HG03103 (cell line): ENCODE measurements around the gene FAM53B.
A peak's percentile ranks its signal among the peaks of the same experiment; 100 is the strongest.

Source experiments
- ATAC-seq: cut with Tn5 transposase; IDR thresholded peaks from one replicate; pipeline ENCODE4 v1.9.1; 2021; ENCODE audit warnings: low read depth; ENCODE audit not compliant: unreplicated experiment

FAM53B gene

DNA sequence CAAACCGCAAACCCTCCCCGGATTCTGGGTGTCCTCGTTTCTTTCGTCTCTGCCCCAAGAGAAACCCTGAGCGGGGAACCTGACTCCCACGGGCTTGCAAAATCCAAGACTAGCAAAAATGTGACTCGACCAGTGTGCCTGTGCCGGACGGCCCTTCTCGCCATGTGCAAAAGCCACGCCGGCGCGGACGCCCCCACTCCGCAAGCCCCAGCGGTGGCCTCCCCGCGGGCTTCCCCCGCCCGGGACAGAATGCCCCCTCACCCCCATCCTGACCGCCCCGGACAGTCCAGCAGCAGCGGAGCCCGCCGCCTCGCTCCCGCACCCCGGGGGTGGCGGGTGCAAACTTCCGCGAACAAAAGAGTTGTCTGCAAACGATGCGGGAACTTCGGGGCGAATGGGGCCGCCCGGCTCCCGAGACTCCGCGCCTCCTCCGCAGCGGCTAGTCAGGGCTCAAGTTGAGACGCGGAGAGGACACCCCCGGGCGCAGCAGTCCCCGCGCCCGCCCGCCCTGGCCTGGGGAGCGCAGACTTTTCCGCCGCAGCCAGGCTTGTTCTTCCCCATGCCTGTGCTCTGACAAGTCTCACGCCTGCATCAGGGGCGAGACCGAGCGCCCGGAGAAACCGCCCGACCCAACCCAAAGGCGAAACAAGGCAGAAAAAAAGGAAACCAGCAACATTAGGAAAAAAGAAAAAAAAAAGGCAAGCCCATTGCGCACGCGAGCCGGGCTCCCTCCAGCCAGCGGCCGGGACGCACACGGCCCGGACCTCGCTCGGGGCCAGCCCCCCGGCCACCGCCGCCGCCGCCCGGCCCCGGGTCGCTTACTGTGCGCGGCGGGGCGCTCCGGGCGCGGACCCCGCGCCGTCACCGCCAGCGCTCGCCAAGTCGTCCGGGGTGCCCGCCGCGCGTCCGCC lies 732 bp downstream of the FAM53B start:
- no peak for ATAC-seq

GRCh38 chr10:124742413-124743190 lies 1.6 kb downstream of the FAM53B start:
- no peak for ATAC-seq

GRCh38 chr10:124741922-124742412 lies 2.2 kb downstream of the FAM53B start:
- no peak for ATAC-seq

- ATAC-seq = peak; percentile 38
These were observed 2.8 kb downstream of the FAM53B start for GRCh38 chr10:124741281-124741921.

DNA sequence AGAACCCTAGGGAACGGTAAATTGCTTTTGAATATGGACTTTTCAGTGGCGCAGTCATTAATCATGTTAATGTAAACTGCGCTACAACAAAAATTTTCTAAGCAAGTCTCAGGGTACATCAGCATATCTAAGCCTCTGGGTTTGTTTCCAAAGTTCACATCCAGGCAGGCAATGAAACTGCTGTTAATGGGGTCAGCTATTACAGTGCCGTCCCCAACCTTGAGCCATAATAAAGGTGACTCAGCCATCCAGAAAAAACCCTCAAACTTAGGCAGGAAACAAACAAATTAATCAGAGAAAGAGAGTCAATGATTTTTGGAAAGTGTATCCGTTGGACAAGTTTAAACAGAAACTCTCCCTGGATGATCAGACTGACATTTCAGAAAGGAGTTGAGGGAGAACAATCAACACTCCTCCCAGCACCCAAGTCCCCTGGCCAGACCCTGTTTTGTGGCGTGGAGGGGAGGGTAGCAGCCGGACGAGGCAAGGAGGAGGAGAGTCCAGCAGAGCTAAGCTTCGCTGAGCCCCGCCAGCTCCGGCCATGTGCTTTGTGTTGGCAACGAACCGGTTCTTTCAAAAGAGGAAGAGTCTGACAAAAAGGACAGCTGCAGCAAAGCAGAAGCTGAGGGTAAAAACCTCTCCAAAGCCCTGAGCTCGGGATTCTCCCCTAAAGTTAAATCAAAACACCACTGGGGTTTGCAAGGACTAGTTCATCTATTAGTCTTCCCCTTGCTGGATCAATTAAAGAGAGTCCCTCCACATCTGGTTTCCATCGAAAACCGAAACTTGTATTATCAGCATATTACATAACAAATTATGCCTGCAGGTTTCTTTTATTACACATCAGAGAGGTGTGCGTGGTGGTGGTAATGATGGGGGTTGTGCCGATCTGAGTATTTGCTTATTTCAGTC lies 3.6 kb downstream of the FAM53B start:
- ATAC-seq = peak; percentile 20

DNA sequence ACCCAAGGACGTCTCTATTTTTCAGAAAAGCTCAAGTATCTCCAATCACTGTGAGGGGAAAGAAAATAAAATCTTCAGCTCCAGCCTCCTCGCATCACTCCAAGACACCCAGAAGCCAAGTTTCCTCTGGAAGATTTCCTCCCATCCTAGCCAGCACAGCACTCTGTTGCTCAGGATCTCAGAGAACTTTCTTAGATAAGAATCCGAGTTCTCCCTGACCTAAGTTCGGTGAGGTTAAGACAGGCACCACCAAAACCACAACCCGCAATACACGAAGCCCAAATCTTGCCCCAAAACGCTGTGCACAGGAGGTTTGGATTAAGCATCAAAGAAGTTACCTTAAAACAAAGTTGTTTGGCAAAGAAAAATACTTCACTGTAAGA lies 4.2 kb downstream of the FAM53B start:
- ATAC-seq = no peak

DNA sequence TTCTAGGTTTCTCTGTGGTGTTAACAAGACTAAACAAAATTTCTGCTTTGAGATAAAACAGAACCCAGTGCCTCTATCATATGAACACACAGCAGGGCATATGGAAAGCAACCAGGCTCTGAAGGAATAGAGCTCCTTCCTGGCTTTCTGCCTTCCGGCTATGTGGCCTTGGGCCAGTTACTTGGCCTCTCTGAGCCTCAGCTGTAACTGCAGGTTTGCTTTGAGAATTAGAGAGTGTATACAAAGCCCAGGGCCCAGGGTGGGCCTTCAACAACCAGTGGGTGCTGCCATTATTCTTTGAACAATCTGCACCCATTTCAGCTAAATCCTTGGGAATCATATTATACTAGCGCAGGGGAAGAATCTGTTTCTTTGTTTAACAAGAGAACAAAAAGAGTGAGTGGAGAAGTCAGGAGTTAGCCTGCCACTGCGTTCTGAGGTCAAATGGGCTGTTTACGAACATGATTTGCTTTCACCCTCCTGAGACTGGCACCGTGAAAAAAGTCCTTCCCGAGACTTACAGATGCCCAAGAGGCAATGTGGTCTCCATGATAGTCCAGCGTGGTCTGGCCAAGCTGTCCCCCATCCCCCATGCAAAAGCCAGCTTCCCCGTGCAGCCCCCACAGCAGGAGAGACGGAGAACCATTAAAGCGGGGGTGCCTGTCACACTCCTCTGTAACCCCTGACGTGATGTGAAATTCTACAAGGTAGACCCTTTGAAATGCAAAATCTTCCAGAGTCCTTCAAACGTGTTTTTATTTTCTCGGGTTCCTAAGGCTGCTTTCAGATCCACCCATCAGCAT lies 4.9 kb downstream of the FAM53B start:
- ATAC-seq = no peak

GRCh38 chr10:124738441-124738840 lies 5.7 kb downstream of the FAM53B start:
- ATAC-seq = no peak

DNA sequence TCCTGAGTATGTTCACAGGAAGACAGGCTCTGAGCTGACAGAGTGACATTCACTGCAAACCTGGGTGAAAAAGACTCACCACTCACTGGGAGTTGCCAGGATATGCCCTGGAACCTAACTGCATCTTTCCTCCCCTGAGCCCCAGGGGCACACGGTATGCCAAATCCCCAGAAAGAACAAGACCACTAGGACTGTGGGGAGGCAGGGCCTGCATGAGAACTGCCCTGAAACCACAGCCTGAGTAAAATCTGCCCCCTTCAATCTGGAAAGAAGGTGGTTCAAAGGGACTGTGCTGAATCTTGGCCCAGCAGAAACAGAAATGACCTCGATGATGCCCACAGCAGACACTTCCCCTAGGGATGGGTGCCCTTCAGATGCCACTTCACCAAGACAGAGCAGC lies 6.5 kb downstream of the FAM53B start:
- ATAC-seq = no peak

DNA sequence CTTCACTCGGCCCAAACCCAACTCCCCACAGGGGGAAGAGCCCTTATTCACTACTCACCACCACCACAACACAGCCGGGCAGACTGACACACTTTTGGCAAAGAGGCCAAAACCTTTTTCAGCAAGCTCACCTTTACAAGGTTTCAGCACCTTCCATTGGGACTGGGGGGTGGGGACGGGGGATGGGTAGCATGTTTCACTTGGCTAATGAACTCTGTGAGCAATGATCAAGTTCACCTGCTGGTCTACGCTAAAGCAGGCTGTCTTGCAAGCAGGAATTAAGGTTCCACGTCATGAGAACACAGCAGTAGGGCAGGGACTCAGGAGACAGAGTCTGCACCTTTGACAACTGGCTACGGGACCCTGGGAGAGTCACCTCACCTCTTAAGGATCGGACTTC lies 7.0 kb downstream of the FAM53B start:
- no peak for ATAC-seq

DNA sequence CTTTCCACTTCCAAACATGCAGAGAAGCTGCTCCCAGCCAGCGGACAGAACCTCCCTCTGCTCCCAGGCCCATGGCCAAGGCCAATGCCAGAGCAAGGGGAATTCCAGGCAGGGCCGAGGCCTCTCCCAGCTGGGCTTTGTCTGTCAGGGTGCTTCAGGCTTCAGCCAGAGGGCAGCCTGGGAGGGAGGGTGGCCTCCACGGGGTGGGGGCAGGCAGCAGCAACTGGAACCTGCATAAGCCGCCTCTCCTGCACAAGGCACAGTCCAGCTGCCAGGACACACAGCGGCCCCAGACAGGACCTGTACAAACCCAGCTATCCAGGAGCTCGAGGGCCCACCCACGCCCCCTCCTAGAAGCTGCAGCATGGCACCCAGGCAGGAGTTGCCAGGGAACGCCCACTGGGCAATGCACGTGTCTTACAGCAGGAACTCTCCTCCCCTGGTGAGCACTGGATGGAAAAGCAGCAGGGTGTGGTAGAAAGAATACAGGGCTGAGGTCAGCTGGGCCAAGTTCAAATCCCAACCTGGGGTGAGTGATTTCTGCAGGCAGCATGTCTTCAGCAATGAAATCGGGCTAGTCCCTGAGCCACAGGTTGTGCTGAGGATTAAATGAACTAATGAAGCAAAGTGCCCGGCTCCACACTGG lies 7.6 kb downstream of the FAM53B start:
- no peak for ATAC-seq

- no peak for ATAC-seq
These were observed 8.5 kb downstream of the FAM53B start for GRCh38 chr10:124735491-124736286.

- ATAC-seq = no peak
These were observed 9.6 kb downstream of the FAM53B start for GRCh38 chr10:124734311-124735166.

- no peak for ATAC-seq
These were observed 10.5 kb downstream of the FAM53B start for GRCh38 chr10:124733571-124734245.

- ATAC-seq = peak; percentile 52
These were observed 11.1 kb downstream of the FAM53B start for GRCh38 chr10:124732931-124733570.

GRCh38 chr10:124731551-124731950 lies 12.6 kb downstream of the FAM53B start:
- no peak for ATAC-seq
